C4-2B (cell line): ENCODE results near the gene UFM1.

Source experiments
- CTCF ChIP-seq: fragments of 450-650 bp; conservative IDR thresholded peaks from 2 replicates; pipeline ENCODE4 v1.5.1; 2017; ENCODE audit warnings: mild to moderate bottlenecking
- ZFX ChIP-seq: fragments of 450-650 bp; IDR thresholded peaks from 2 replicates; pipeline ENCODE4 v1.6.1; 2017

DNA sequence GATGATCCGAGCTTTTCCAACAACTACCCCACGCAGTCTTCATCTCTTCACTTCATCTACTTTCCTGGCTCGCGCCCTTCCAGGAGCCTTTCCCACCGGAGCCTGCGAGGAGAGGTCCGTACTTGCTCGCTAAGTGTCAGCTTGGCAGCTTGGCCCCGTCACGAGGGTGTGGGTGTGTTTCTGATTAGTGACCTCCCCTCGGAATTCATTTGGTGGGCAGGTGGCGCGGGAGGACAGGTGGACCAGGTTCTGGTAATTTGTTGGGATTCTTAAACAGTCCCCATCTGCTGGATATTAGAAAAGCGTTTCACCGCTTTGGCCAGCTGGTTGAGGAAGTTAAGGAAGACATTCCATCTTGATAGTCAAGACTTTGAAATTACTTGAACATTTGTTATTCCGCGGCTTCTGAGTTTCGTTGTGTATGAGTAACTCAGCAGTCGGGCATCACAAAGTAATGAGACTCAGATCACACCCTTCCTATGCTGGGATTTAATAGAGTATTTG lies 515 bp downstream of the UFM1 start:
- 0 out of 2 replicates have a peak, but pooled peaks have one; percentile 3 for TF ChIP-seq CTCF
- TF ChIP-seq ZFX = peak; percentile 46; the same call in 1 of the 2 replicates
